Right ventricle myocardium superior (tissue), 1 donor: ENCODE results near the gene STYXL2. TPM values are rescaled to one million over a fixed set of nuclear protein-coding genes. Genes with fewer than 3 reads are reported as not detected.

Source experiments
- ATAC-seq: fragments of 200-7000 bp; cut with Tn5 transposase; one replicate; pipeline ENCODE4 v1.9.1; 2020; ENCODE audit warnings: mild to moderate bottlenecking; ENCODE audit not compliant: poor library complexity
- DNase-seq: peaks from one replicate; pipeline ENCODE4 v3.0.0-alpha.2; 2020
- intact Hi-C: fragments of 100-400 bp; cut with DNase I; formaldehyde crosslinking; loops from one replicate; pipeline ENCODE4 v1.11.2; 2022
- total RNA-seq: library from RNA; stranded (reverse); fragmentation: NEBNext Ultra II Directional; extraction: Animal tissue kit (Norgen Biotek cat#: 25700); gene quantifications from one replicate; pipeline ENCODE4 v1.2.1, GENCODE V29; 2021
- donor health status: DM: no; HTN: yes; CAD: no; lungs with severe emphysema.

The STYXL2 gene
- total RNA-seq, 1 donor from 2014 or later, result 121 TPM

DNA sequence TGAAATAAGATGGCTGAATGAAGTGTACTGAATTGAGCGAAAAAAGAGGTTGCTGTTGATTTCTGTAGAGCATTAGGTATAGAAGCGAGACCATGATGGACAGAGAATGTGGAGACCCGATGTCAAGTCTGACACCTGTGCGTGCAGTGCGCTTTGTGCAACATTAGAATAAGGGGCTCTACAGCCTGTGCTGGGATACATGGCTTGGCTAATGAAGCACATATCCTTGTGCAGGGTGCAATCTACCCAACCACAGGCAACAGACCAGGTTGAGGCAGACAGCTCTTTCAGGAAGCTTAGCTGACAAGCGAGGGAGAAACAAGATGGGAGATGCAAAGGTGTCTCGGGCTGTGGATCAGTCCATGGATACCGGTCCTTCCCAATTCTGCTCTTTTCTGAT is 22.6 kb upstream of the STYXL2 start:
- no peak for DNase-seq
- intact Hi-C loops, result no loop called here
- ATAC-seq, result no peak

DNA sequence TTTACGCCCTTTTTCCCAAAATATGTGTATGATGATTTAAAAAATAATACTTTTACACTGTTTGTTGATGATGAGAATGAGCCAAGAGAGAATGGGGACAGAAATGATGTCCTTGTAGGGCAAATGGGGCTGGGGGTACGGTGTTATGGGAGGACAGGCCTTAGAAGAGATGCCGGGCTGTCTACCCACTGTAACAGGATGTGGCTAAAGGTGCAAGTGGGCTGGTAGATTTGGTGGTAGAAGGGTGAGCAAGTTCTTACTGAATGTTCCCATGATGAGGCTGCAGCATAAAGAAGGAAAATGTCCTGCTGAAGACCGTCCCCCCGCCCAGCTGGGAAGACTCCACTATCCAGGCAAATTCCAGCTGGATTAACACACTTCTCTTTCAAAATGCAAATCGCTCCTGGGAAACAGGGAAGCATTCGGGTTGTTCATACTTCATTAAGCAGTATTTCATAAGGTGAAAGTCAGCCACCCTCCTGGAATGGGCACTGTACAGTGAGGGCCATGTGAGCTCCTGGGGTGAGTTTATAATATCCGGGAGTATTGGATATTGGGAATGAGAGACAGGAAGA is 17.7 kb upstream of the STYXL2 start:
- no peak for ATAC-seq
- DNase-seq, result no peak
- intact Hi-C loops, result no loop called here

DNA sequence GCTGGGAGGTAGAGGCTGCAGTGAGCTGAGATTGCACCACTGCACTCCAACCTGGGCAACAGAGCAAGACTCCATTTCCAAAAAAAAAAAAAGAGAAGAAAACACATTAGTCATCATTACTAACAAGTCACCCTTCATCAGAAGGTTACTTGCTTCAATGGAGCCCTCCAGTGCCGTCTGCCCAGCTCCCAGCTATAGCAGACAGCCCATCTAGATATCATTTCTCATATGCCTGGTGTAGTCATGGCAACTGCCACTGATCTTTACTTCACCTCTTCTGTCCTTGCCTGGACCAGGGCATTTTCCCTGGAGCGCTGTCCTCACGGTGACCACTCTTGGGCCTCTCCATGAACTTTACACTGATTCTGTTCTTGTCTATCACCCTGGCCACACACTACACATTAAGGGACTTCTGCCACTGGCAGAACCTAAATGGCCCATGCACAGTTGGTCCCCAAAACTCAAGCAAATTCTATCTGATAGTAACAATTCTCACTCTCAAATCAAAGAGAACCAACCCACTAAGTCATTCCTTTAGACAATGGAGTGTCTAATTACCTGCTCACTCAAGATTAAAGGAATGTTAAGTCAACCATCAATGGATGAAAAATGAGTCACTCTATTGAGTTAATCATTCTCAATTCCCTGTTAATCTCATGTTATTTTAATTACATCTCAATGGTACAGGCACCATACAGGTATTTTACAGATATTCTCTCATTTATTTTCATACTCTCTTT is 16.6 kb upstream of the STYXL2 start:
- DNase-seq (no peak), ATAC-seq (no peak)
- intact Hi-C loops, result no loop called here

DNA sequence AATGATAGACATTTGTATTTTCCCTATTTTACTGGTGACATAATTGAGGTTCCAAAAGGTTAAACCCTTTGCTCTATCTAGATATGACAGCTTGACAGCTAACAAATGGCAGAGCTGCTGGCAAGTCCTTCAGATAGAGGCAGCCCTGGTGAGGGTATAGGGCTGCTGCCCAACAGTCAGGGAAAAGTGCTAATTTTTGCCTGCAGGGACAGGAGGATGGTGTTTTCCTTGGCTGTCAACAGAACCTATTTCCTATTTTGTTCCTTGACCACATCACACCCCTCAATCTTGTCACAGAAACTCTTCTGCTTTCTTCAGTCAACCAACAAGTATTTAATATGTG is 16.0 kb upstream of the STYXL2 start:
- peak; percentile 64 for ATAC-seq
- intact Hi-C loops, result no loop called here
- no peak for DNase-seq

DNA sequence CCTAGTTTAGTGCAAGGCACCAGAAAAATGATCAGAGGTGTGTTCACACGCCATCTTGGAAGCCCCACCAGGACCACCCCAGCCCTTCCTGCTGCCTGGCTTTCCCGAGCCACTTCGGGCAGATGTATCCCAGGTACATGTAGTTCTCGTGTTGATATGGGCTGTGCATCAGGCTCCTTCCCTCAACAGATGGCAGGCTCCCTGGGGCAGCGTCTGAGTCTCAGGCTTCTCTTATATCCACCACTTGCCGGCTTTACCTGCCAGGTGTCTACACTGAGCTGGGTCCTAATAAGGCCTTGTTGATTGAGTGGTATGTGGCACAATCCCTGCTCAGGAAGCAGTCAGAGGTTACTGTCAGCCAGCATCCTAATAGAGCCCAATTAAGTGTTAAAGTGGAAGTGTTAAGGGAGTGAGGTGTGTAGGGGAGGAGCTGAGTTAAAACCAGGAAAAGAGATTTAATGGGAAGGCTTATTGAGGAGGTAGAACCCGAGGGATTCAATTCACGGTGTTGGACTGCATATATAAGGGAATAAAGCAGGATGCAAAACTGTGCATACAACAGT is 12.2 kb upstream of the STYXL2 start:
- DNase-seq (no peak), ATAC-seq (no peak)
- intact Hi-C loops, result no loop called here

DNA sequence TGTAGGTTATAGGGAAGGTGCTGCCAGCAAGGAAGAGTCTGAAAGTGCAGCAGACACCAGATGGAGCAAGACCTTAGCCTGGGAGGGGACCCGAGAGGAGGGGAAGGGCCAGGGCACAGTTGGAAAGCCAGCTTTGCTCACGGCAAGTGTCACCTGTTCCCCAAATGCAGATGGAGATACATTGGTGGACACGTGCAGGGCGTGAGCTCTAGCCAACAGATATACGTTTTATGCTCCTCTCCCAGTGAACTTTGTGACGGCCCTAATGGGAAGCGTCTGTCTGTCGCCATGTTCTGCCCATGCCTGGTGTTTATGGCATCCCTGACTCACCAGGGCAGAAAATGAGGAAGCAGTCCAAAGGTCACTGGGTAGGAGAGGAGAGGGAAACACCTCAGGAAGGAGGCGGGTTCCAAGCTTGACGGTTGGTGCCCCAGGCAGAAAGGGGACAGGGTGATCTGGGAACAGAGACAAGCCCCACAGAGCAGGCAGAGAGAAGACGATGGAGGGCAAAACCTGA is 11.3 kb upstream of the STYXL2 start:
- ATAC-seq, result peak; percentile 53
- intact Hi-C loops, result no loop called here
- no peak for DNase-seq

DNA sequence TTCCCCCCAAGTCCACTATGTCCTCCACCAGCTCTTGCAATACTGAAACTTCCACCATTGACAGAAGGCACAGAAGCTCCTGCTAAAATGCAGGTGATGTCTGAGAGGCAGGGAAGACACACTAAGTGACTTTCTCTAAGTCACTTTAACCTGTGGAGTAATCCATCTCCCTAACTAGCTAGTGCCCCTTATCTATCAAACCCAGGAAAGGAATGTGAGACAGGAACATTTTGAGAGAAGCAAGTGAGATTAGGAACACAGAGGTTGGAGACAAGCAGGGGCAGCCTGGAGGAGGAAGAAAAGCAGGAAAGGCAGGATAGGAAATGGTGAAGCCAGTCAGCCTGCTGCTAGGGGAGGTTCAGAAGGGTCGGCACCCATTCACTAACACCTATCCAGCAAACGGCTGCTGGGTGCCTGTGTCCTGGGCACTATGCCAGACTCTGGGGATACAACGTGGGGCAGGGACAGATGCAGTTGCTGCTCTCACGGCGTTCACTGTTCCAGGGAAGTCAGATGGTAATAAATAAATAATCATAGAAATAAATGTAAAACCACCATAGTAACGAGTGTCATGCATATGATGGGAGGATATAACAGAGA is 10.7 kb upstream of the STYXL2 start:
- intact Hi-C loops, result no loop called here
- ATAC-seq (peak; percentile 65), DNase-seq (no peak)

DNA sequence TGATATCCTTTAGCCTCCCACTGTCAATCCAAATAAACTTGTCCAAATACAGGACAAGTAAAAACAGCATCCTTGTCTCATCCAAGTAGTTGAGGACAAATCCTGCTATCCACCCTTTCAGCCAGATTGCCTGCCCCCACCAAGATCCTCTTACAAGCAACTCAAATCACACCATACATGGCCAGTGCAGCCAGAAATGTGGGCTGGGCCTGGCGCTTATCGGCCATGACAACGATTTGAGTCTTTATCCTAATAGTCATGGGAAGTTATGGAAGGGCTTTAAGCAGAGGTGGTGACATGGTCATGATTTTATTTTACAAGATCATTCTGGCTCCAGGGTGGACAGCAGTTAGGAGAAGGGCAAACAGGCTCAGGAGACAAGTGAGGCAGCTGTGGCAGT is 10.0 kb upstream of the STYXL2 start:
- DNase-seq (no peak), ATAC-seq (no peak)
- intact Hi-C loops, result no loop called here

DNA sequence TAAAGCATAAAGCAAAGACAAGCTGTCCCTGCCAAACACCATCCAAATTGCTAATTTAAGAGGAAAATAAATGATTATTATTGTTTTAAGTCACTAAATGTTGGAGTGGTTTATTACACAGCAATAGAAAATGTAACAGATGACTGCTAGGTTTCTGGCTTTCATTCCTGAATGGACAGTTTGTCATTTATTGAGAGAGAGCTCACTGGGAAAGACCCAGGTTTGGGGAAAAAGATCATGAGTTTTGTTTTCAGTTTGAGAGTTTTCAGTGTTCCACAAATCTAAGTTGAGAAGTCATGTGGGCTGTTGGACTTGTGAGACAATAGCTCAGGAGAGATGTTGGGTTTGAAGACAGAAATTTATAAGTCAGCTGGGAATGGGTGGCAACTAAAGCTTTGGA is 9.1 kb upstream of the STYXL2 start:
- intact Hi-C loops, result no loop called here
- ATAC-seq, result no peak

DNA sequence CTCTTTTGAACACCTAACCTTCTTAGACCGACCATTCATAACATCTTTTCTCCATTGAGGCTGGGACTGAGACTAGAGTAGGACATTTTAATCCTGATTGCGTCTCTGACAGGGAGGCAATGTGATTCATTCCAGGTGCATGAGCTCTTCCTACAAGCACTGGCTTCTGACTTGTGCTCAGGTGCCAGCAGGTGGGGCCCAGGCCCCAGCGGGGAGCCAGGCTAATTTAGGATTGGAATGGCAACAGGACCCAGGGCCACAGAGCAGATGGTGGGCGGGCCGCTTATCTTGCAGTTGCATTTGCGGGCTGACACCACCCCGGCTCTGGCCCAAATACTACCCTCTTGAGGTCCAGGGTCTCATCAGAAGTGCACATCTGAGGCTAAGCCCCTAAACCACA is 7.8 kb upstream of the STYXL2 start:
- ATAC-seq, result no peak
- no peak for DNase-seq
- intact Hi-C loops, result no loop called here

More for the DNA sequence above, 9.1 kb upstream of the STYXL2 start:
- no peak for DNase-seq

DNA sequence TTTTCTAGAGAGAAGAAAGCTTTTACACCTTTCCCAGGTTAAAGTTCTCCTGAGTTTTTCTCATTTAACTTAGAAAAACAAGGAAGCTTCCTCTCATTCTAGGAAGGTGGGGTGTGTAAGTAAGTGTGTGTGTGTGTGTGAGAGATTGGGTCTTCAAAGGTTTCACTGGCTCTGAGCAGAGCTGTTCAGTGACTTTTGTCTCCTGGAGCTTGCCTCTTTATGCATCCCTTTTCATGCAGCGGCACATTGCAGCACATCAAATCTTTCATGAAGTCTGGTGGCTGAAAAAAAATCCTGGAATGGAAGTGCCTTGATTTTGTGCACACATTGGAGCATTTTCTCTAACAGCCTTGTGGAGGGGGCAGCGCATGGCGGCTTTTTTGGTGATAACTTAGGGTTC is 7.1 kb upstream of the STYXL2 start:
- DNase-seq (no peak), ATAC-seq (no peak)
- intact Hi-C loops, result no loop called here

DNA sequence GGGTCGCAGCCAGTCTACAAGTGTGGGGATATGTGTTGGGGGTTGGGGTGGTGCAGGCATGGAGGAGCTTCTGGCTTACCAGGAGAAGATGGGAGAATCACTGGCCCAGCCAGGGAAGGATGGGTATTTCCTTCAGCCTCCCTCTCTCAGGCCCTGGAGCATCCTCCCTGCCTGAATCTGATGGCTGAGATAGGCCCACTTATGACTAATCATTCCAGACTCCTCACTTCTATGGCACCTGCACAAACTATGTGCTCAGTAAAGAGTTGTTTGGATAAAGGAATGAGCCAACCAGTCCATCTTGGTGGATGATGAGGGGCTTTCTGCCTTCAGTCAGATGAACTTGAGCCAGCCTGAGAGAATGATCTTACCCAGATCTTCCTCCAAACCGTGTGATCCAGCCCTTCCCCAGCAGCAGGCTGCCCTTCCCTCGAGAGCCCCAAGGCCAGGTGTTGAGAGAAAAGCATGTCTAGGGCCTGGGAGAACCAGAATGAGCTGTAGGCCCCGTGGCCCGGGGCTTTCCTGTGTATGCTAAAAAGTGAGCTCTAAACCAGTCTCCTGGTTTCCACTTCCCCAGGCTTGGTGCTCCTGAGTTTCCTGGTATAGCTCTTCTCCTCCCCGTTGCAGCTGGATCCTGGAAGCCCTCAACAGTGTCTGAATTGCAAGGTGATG is 5.0 kb upstream of the STYXL2 start:
- DNase-seq (no peak), ATAC-seq (no peak)
- intact Hi-C loops, result no loop called here

DNA sequence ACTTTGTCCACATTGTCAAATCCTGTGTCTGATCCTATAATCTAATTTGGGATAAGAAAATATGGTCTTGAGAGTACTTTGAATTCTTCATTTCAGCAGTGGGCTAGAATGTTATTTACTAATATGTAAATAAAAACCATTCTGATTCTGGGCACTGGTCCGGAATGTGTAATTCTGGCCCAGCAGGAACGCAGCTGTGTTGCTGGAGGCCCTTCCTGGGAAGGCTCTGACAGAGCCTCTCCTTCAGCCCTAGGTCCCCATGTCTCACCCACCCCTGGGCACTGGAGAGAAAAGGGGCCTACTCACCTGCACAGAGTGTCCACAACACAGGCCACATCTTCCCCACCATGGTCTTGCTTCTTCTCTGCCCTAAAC is 3.9 kb upstream of the STYXL2 start:
- intact Hi-C loops, result no loop called here
- ATAC-seq (no peak), DNase-seq (no peak)

DNA sequence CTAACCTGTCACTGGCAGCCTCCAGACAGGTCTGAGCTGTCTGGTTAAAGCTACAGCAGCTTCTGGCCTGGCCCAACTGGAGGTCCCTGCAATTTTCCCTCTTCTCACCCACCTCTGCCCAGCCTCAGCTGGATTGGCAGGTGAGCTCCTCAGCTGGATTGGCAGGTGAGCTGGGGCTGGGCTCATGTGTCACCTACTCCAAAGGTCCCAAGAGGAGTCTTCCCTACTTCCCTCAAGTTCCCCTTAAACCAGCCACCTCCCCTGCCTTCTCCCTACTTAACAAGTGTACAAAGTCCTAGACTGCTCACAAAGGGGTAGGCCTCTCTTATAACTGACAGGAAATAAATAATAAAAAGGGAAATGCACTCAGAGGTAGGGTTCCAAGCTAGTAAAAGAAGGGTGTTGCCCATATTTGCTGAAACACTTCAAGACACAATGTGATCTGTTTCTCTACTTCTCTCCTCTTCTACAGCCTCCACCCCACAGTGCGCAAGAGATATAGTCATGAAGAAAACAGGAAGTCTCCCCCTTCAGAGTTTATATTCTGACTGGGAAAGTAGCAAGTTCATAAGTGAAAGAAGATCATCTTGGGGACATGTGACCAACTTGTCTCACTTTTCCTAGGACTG is 3.4 kb upstream of the STYXL2 start, which contains the start of gene GPA33:
GPA33 (minus strand) TSS at position 64 of the 629 bp plus-strand sequence. CDS start 90 bp downstream, outside the sequence.
- no peak for ATAC-seq

DNA sequence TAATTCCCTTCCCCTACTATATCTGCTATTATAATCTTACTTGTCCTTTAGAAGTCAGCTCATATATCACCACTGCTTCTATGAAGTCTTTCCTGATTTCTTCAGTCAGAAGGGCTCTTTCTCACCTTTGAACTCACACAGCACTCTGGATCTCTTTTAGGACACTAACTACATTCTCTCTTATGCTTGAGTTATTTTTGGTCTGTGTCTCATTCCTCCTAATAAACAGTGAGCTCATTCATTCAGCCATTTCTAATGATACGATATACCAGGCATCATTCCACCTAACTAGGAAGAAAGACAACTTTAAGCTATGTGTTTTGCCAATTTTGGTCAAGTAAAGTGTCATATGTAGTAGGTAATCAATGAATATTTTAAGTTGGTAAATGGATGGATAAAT is 1.2 kb upstream of the STYXL2 start:
- DNase-seq (no peak), ATAC-seq (peak; percentile 62)
- intact Hi-C loops, result no loop called here

More for the DNA sequence above, 3.4 kb upstream of the STYXL2 start, which contains the start of gene GPA33:
- intact Hi-C loops, result no loop called here
- DNase-seq, result no peak

DNA sequence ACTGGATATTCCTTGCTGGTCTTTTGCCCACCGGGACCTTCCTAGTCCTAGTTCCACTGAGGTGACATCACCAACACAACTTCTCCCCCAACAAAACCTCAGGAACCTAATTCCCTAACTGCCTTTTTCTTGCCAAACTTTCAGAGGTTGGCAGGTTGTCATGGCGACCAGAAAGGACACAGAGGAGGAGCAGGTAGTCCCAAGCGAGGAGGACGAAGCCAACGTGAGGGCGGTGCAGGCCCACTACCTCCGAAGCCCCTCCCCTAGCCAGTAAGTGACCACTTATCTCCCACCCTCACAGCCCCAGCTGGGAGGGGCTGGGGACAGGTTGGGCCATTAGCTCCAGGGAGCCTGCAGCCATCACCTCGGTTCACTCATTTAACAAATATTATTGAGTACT is 815 bp downstream of the STYXL2 start:
- ATAC-seq (peak; percentile 27), DNase-seq (no peak)
- intact Hi-C loops, result no loop called here

DNA sequence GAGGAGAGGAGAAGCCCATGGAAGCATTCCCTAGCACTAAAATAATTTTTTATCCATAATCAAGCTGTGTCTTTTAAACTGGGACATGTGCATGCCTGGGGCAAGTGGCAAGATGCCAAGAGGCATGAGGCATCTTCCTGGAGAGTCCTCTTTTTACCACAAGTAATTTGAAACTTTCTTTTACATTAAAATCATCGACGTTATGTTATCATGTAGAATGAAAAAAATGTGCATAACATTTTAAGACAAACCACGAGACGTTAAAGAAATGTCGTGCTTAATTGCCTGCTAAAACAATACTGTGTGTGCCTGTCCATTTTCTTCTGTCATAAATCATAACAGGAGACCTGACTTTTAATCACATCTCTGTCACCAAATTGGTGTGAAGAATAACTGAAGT is 1.5 kb downstream of the STYXL2 start:
- intact Hi-C loops, result no loop called here
- ATAC-seq (no peak), DNase-seq (no peak)

DNA sequence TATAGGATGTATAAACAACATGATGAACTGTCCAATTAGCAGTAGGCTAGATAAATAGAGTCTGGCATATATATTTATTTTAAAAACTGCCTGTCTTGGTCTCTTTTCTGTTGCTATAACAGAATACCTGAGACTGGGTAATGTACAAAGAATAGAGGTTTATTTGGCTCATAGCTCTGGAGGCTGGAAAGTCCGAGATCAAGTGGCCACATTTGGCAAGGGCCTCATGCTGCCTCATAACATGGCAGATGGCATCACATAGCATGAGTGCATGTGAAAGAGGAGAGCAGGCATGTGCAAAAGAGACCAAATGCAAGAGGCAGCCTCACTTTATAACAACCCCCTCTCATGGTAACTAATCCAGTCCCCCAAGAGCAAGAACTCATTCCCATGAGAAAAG is 6.0 kb downstream of the STYXL2 start:
- DNase-seq (no peak), ATAC-seq (no peak)
- intact Hi-C loops, result no loop called here

DNA sequence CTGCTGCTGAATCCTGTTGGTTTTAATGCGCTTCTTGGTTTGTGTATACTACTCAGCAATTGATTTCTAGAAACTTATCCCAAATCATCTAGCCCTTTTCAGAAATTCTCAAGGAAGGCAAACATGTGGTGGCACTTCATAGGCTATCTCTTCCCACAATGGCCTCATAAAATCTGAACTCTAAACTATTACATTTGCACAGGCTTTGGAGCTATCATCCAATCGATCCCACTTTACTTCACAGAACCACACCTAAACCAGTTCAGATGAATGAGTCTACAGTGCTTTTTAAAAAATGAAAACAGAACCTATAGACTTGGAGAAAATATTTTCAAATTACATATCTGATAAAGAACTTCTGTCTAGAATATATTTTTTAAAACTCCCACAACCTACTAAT is 6.9 kb downstream of the STYXL2 start:
- ATAC-seq, result no peak
- no peak for DNase-seq
- intact Hi-C loops, result no loop called here
